PC-9 (cell line): ENCODE data around the gene TSPAN18. TPM values are rescaled to one million over a fixed set of nuclear protein-coding genes. Genes with fewer than 3 reads are reported as not detected.

Experiments used
- BruUV-seq: library from RNA; stranded (reverse); fragments of 400-500 nt; replicated peaks from 2 replicates; lab custom pipeline; 2021; lab: Mats Ljungman, UMichigan
- CTCF ChIA-PET: fragments of 300-600 bp; sonication (Branson Sonifier 250); formaldehyde crosslinking; loops from one replicate; lab custom pipeline; 2022; ENCODE audit warnings: antibody characterized with exemption; lab: Charles Lee
- POLR2A ChIA-PET: fragments of 300-600 bp; sonication (Branson Sonifier 250); formaldehyde crosslinking; loops from one replicate; lab custom pipeline; 2022; ENCODE audit warnings: antibody characterized with exemption; ENCODE audit not compliant: unreplicated experiment; lab: Charles Lee
- DNase-seq, 2 experiments: peaks; one replicate each; pipeline versions ENCODE4 v3.0.0 to v3.0.0-alpha.2; 2015 to 2022; ENCODE audit warnings: mixed read lengths in 1 of 2
- H2AFZ ChIP-seq: fragments of 200-600 bp; sonication (generic); 2 replicates; pipeline ENCODE4 v1.8.1; 2017; ENCODE audit warnings: antibody characterized with exemption
- H3F3A ChIP-seq: fragments of 200-600 bp; sonication (generic); 2 replicates; pipeline ENCODE4 v1.8.1; 2017; ENCODE audit warnings: antibody characterized with exemption, mild to moderate bottlenecking, low read depth; ENCODE audit not compliant: insufficient read depth
- H3K27ac ChIP-seq: fragments of 200-600 bp; sonication (generic); 2 replicates; pipeline ENCODE4 v1.6.1; 2016; ENCODE audit warnings: mixed run types
- H3K27me3 ChIP-seq: fragments of 200-600 bp; sonication (generic); 2 replicates; pipeline ENCODE4 v1.6.1; 2016; ENCODE audit warnings: low read depth, mixed run types; ENCODE audit not compliant: insufficient read depth
- H3K36me3 ChIP-seq: fragments of 200-600 bp; sonication (generic); 2 replicates; pipeline ENCODE4 v1.6.1; 2016; ENCODE audit warnings: low read depth, mixed run types
- H3K4me1 ChIP-seq: fragments of 200-600 bp; sonication (generic); replicated peaks from 2 replicates; pipeline ENCODE4 v1.6.1; 2016; ENCODE audit warnings: mixed run types; ENCODE audit not compliant: insufficient read depth
- H3K4me2 ChIP-seq: fragments of 200-600 bp; sonication (generic); 2 replicates; pipeline ENCODE4 v1.6.1; 2017; ENCODE audit warnings: mixed run types
- H3K4me3 ChIP-seq: fragments of 200-600 bp; sonication (generic); 2 replicates; pipeline ENCODE4 v1.6.1; 2016; ENCODE audit warnings: mixed run types
- H3K79me2 ChIP-seq: fragments of 200-600 bp; sonication (generic); 2 replicates; pipeline ENCODE4 v1.6.1; 2017; ENCODE audit warnings: low read depth, mixed run types
- H3K9me2 ChIP-seq: fragments of 200-600 bp; sonication (generic); 2 replicates; pipeline ENCODE4 v1.8.1; 2017; ENCODE audit warnings: mild to moderate bottlenecking; ENCODE audit not compliant: insufficient read depth
- H3K9me3 ChIP-seq: fragments of 200-600 bp; sonication (generic); 2 replicates; pipeline ENCODE4 v1.8.1; 2016; ENCODE audit warnings: low read depth; ENCODE audit not compliant: insufficient read depth
- H4K20me1 ChIP-seq: fragments of 200-600 bp; sonication (generic); 2 replicates; pipeline ENCODE4 v1.8.1; 2017; ENCODE audit not compliant: insufficient read depth
- EZH2 ChIP-seq: fragments of 200-600 bp; sonication (generic); IDR thresholded peaks from 2 replicates; pipeline ENCODE4 v1.8.0; 2017; ENCODE audit warnings: antibody characterized with exemption, low read depth
- intact Hi-C: fragments of 100-400 bp; cut with micrococcal nuclease; formaldehyde crosslinking; loops from one replicate; pipeline ENCODE4 v1.10.0; 2022; ENCODE audit not compliant: unreplicated experiment
- total RNA-seq: library from RNA; stranded (reverse); gene quantifications from 2 replicates; pipeline ENCODE4 v1.2.3, GENCODE V29; 2021
- TF ChIP-seq, protein P1 (sequence below): fragments of 200-600 bp; sonication (generic); conservative IDR thresholded peaks from 2 replicates; pipeline ENCODE4 v1.6.1; 2017; ENCODE audit warnings: mixed run types, antibody characterized with exemption, mild to moderate bottlenecking, moderate library complexity

The TSPAN18 gene
- total RNA-seq, 1 experiment from 2014 or later = not detected

DNA sequence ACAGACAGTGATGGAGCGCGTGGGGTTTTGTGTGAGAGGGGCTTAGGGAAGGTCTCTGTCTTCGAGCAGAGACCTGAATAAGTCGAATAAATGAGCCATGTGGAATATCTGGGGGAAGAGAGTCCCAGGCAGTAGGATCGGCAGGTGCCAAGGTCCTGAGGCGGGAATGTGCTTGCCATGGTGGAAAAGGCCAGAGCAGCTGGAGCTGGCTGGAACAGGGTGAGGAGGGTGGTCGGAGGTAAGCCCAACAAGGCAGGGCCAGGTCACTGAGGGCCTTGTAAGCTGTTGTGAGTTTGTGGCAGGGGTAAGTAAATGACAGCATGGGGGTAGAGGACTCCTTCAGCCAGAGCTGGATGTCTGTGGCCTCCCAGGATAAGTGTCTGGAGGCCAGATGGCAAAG is 152.7 kb downstream of the TSPAN18 start:
- no peak overlapping the region for H3K4me2 ChIP-seq
- H3K4me3 ChIP-seq = no peak overlapping the region
- no peaks in the 10 kb centered on the region for H3K36me3 ChIP-seq
- no peak for DNase-seq
- H3K4me1 ChIP-seq = no peaks in the 10 kb centered on the region
- H3F3A ChIP-seq = no peaks in the 10 kb centered on the region
- H3K27ac ChIP-seq = no peak overlapping the region
- H3K9me2 ChIP-seq = no peaks in the 10 kb centered on the region
- TF ChIP-seq EZH2 = no peak
- TF ChIP-seq, protein P1, sequence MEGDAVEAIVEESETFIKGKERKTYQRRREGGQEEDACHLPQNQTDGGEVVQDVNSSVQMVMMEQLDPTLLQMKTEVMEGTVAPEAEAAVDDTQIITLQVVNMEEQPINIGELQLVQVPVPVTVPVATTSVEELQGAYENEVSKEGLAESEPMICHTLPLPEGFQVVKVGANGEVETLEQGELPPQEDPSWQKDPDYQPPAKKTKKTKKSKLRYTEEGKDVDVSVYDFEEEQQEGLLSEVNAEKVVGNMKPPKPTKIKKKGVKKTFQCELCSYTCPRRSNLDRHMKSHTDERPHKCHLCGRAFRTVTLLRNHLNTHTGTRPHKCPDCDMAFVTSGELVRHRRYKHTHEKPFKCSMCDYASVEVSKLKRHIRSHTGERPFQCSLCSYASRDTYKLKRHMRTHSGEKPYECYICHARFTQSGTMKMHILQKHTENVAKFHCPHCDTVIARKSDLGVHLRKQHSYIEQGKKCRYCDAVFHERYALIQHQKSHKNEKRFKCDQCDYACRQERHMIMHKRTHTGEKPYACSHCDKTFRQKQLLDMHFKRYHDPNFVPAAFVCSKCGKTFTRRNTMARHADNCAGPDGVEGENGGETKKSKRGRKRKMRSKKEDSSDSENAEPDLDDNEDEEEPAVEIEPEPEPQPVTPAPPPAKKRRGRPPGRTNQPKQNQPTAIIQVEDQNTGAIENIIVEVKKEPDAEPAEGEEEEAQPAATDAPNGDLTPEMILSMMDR = no peak
- no peaks in the 10 kb centered on the region for H3K9me3 ChIP-seq
- ChIA-PET POLR2A (no interaction called here), CTCF (no interaction called here)
- no peaks in the 10 kb centered on the region for H4K20me1 ChIP-seq
- H2AFZ ChIP-seq = no peak overlapping the region
- no TSS peak for BruUV-seq
- intact Hi-C loops = no loop called here
- peaks cover 91% of the 10 kb centered on the region for H3K27me3 ChIP-seq
- H3K79me2 ChIP-seq = no peaks in the 10 kb centered on the region

DNA sequence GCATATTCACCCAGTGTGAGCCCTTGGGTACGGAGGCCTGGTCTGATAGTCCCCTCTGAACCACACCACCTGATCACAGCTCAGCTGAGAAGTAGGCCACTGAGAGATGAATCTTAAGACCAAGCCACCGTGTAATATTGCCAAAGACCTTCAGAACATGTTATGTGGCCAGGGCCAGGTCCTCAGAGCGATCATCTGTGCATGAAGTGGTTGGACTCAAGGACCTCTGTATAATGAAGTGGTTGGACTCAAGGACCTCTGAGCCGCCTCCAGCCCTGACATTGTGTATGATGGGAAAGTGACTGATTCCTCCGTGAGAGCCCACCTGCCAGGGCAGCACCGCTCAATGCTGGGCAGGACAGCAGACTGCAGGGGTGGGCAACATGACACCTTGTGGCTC is 153.7 kb downstream of the TSPAN18 start:
- ChIA-PET POLR2A (no interaction called here), CTCF (no interaction called here)
- no peaks in the 10 kb centered on the region for H3K9me2 ChIP-seq
- H3F3A ChIP-seq = no peaks in the 10 kb centered on the region
- no peak for DNase-seq
- TF ChIP-seq EZH2 = no peak
- TF ChIP-seq, protein P1 = no peak
- no peaks in the 10 kb centered on the region for H3K79me2 ChIP-seq
- H3K27me3 ChIP-seq = peaks cover 95% of the 10 kb centered on the region
- H4K20me1 ChIP-seq = no peaks in the 10 kb centered on the region
- intact Hi-C loops = no loop called here
- no peak overlapping the region for H3K4me3 ChIP-seq
- no peak overlapping the region for H3K27ac ChIP-seq
- no peaks in the 10 kb centered on the region for H3K9me3 ChIP-seq
- H3K4me2 ChIP-seq = no peak overlapping the region
- no peaks in the 10 kb centered on the region for H3K4me1 ChIP-seq
- H3K36me3 ChIP-seq = no peaks in the 10 kb centered on the region
- BruUV-seq = no TSS peak
- H2AFZ ChIP-seq = no peak overlapping the region

DNA sequence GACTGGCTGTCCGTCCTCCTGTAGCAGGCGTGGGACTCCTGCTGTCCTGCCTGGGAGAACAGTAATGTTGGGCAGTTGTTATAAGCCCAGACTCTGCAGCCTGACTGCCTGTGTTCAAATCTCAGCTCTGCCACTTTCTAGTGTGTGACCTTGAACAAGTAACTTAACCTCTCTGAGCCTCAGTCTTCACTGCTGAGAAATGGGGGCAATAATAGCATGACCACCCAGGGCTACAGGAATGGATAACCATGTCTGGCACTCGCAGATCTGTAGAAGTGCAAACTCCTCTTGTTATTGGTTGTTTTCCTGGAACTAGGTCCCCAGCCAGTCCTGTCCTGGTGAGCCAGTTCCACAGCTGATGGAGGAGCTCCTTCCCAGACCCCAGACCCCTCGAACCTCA is 154.2 kb downstream of the TSPAN18 start:
- Histone ChIP-seq H3K79me2 (no peaks in the 10 kb centered on the region), H3K27ac (no peak overlapping the region), H2AFZ (no peak overlapping the region), H3F3A (no peaks in the 10 kb centered on the region), H3K9me2 (no peaks in the 10 kb centered on the region), H3K4me3 (no peak overlapping the region), H3K4me2 (no peak overlapping the region), H3K36me3 (no peaks in the 10 kb centered on the region), H4K20me1 (no peaks in the 10 kb centered on the region), H3K9me3 (no peaks in the 10 kb centered on the region), H3K27me3 (peaks cover 95% of the 10 kb centered on the region), H3K4me1 (no peaks in the 10 kb centered on the region)
- no peak for DNase-seq
- intact Hi-C loops = no loop called here
- CTCF ChIA-PET = no interaction called here
- BruUV-seq = no TSS peak
- no peak for TF ChIP-seq EZH2
- TF ChIP-seq, protein P1 = no peak
- POLR2A ChIA-PET = no interaction called here
